Natural killer cell (primary cell): ENCODE measurements around the gene AP1S1. TPM values are rescaled to one million over a fixed set of nuclear protein-coding genes. Genes with fewer than 3 reads are reported as not detected.

ENCODE experiments used
- ATAC-seq, 3 donors: fragments of 150-1000 bp in 2 of 3; fragments of 200-7000 bp in 1 of 3; cut with Tn5 transposase; 1 replicate in 1 of 3; 2 replicates in 2 of 3; pipeline ENCODE4 v1.10.0; 2021; ENCODE audit warnings: mild to moderate bottlenecking in 2 of 3, moderate library complexity in 2 of 3
- DNase-seq, 2 donors: peaks; one replicate each; pipeline versions ENCODE4 v3.0.0 to v3.0.0-alpha.2; 2013 to 2021; ENCODE audit warnings: mixed read lengths in 1 of 2
- H3K27ac ChIP-seq: one replicate; pipeline ENCODE4 v1.5.1; 2013; ENCODE audit warnings: mild to moderate bottlenecking, low read length
- H3K27me3 ChIP-seq: one replicate; pipeline ENCODE4 v1.6.1; 2013; ENCODE audit warnings: low read length; ENCODE audit not compliant: control insufficient read depth, insufficient read depth
- H3K36me3 ChIP-seq: one replicate; pipeline ENCODE4 v1.6.1; 2013; ENCODE audit warnings: low read length; ENCODE audit not compliant: control insufficient read depth, insufficient read depth
- H3K4me1 ChIP-seq: one replicate; pipeline ENCODE4 v1.6.1; 2013; ENCODE audit warnings: low read length; ENCODE audit not compliant: control insufficient read depth, insufficient read depth
- H3K4me3 ChIP-seq: one replicate; pipeline ENCODE4 v1.5.1; 2013; ENCODE audit warnings: low read length
- H3K9me3 ChIP-seq: one replicate; pipeline ENCODE4 v1.6.1; 2013; ENCODE audit warnings: low read length; ENCODE audit not compliant: control insufficient read depth, insufficient read depth
- H3K27ac Mint-ChIP-seq, 2 donors: one replicate each; pipeline ENCODE4 v1.8.0; 2022; ENCODE audit warnings: mild to moderate bottlenecking in 2 of 2, mixed read lengths in 2 of 2, moderate library complexity in 1 of 2
- H3K27me3 Mint-ChIP-seq, 2 donors: one replicate each; pipeline ENCODE4 v1.8.0; 2022; ENCODE audit warnings: low read depth in 2 of 2, mixed read lengths in 2 of 2
- H3K36me3 Mint-ChIP-seq: one replicate; pipeline ENCODE4 v1.8.0; 2022; ENCODE audit warnings: mixed read lengths
- H3K4me1 Mint-ChIP-seq, 2 donors: one replicate each; pipeline ENCODE4 v1.8.0; 2022; ENCODE audit warnings: mixed read lengths in 2 of 2
- H3K4me3 Mint-ChIP-seq: one replicate; pipeline ENCODE4 v1.8.0; 2022; ENCODE audit warnings: mild to moderate bottlenecking, moderate library complexity, mixed read lengths
- H3K9me3 Mint-ChIP-seq, 2 donors: one replicate each; pipeline ENCODE4 v1.8.0; 2022; ENCODE audit warnings: mixed read lengths in 2 of 2
- whole genome bisulfite sequencing: methylation state at CpG from one replicate; pipeline ENCODE4 v1.1.7; 2013; ENCODE audit warnings: missing lambda C conversion rate; ENCODE audit not compliant: insufficient coverage; 5-methylcytosine and 5-hydroxymethylcytosine counted together
- intact Hi-C: fragments of 100-400 bp; cut with micrococcal nuclease; formaldehyde crosslinking; loops from one replicate; pipeline ENCODE4 v1.14.2; 2022
- total RNA-seq, 4 donors: library from RNA; stranded (reverse); fragments of 120-200 nt in 1 of 4; gene quantifications; one replicate each; pipeline versions ENCODE4 v1.2.3 to v1.2.4, GENCODE V29; 2013 to 2022
- TF ChIP-seq, protein P1 (sequence below): fragments of 200-600 bp; IDR thresholded peaks from one replicate; pipeline ENCODE4 v1.8.0; 2022; ENCODE audit warnings: antibody characterized with exemption

AP1S1 gene
- total RNA-seq, 3 donors from 2014 or later (not counting 1 experiment from before 2014, with no cell fraction given), result 4.3 to 7.0 (median 5.0) TPM

DNA sequence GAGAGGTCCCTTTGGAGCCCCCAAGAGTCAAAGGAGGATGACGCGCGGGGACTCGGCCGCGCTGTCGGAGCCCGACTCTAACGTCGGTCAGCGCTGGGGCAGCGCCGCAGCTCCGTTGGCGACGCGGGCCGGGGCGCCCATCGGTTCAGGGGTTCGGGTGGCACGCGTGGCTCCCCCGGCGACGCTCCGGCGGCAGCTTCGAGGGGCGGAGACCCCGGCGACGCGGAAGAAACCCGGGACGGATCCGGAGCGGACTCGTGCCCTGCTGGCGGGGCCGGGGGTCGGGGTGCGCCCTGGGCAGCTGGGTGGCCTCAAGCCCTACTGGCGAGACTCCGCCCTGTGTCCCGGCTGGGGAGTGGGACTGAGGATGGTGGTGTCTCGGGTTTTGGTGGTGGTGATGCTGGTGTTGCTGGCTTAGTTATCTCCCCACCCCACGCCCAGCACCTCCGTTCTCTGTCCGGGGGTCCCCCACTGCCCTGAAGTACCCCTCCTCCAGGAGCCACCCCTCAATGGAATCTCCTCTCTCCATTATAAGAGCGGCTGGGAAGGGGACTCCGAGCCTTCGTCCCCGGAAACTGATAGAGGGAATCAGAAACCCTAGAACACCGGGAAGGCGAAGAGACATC lies 26.0 kb downstream of the AP1S1 start, which contains the start of gene NAT16:
TSS of gene NAT16 (minus strand) at position 164 of the 626 bp plus-strand sequence. CDS start 5,486 bp downstream, outside the sequence.
- Histone ChIP-seq H3K4me3 (no peak within 1 kb of the TSS), H3K9me3 (no peaks in the 10 kb centered on the region), H3K36me3 (no peaks in the 10 kb centered on the region), H3K27ac (no peak within 1 kb of the TSS), H3K27me3 (peaks cover 29% of the 10 kb centered on the region), H3K4me1 (peaks cover 4% of the 10 kb centered on the region)
- DNase-seq (no peak), ATAC-seq (no peak)
- Mint-ChIP-seq H3K36me3 (no peaks in the 10 kb centered on the region), H3K27me3 (peaks cover 46 to 64% of the 10 kb centered on the region in 2 donors), H3K4me3 (no peak within 1 kb of the TSS), H3K9me3 (no peaks in the 10 kb centered on the region), H3K4me1 (peaks cover 6 to 20% of the 10 kb centered on the region in 2 donors), H3K27ac (no peak within 1 kb of the TSS)
- WGBS, result 5% methylated on average over 53 of the region's 56 CpGs
- intact Hi-C loops, result no loop called here
- TF ChIP-seq, protein P1, sequence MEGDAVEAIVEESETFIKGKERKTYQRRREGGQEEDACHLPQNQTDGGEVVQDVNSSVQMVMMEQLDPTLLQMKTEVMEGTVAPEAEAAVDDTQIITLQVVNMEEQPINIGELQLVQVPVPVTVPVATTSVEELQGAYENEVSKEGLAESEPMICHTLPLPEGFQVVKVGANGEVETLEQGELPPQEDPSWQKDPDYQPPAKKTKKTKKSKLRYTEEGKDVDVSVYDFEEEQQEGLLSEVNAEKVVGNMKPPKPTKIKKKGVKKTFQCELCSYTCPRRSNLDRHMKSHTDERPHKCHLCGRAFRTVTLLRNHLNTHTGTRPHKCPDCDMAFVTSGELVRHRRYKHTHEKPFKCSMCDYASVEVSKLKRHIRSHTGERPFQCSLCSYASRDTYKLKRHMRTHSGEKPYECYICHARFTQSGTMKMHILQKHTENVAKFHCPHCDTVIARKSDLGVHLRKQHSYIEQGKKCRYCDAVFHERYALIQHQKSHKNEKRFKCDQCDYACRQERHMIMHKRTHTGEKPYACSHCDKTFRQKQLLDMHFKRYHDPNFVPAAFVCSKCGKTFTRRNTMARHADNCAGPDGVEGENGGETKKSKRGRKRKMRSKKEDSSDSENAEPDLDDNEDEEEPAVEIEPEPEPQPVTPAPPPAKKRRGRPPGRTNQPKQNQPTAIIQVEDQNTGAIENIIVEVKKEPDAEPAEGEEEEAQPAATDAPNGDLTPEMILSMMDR, result no peak

DNA sequence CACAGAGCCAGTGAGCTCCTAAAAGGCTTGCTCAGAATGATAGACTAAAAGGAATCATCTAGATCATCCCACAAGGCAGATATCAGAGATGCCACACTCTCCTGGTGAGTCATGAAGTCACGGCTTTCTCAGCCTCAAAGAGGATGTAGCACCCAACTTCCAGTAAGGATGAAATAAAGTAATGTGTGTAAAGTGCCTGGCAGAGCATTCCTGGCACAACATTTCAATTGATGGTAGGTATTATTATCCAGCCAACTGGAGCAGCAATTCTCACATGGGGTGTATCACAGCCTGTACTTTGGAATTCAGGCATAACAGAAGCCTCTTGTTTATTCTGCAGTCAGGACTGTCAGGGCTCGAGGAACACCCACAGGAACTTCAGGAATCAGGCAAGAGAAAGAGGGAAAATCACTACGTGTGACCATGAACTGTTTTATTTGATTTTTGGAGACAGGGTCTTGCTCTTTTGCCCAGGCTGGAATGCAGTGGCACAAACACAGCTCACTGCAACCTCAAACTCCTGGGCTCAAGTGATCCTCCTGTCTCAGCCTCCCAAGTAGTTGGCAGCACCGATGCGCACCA lies 31.1 kb downstream of the AP1S1 start:
- Histone ChIP-seq H3K27ac (no peak overlapping the region), H3K4me1 (no peaks in the 10 kb centered on the region), H3K36me3 (no peaks in the 10 kb centered on the region), H3K9me3 (no peaks in the 10 kb centered on the region), H3K4me3 (no peak overlapping the region), H3K27me3 (peaks cover 8% of the 10 kb centered on the region)
- DNase-seq, result no peak
- peaks cover 17 to 30% of the 10 kb centered on the region in 2 donors for H3K27me3 Mint-ChIP-seq
- TF ChIP-seq, protein P1, result no peak
- intact Hi-C loops, result no loop called here
- no peak for ATAC-seq
- no peak overlapping the region for H3K27ac Mint-ChIP-seq
- no peaks in the 10 kb centered on the region for H3K9me3 Mint-ChIP-seq
- peaks cover 6 to 10% of the 10 kb centered on the region in 2 donors for H3K4me1 Mint-ChIP-seq
- WGBS, result 72% methylated on average over 5 of the region's 5 CpGs
- H3K36me3 Mint-ChIP-seq, result no peaks in the 10 kb centered on the region
- no peak overlapping the region for H3K4me3 Mint-ChIP-seq

DNA sequence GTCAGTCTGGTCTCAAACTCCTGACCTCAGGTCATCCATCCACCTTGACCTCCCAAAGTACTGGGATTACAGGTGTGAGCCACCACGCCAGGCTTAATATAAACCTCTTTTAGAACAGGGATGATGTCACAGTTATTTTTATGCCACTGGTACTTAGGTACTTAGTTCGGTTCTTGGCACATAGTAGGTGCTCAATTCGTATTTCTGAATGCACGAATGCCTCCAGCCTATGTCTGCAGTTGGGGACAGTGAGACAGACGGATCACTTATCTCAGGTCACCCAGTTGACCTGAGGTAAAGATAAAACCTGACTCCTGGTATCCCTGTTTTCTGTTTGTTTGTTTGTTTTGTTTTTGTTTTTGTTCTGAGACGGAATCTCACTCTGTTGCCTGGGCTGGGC lies 31.9 kb downstream of the AP1S1 start:
- Histone ChIP-seq H3K9me3 (no peaks in the 10 kb centered on the region), H3K27ac (no peak overlapping the region), H3K4me1 (no peaks in the 10 kb centered on the region), H3K4me3 (no peak overlapping the region), H3K36me3 (no peaks in the 10 kb centered on the region), H3K27me3 (peaks cover 4% of the 10 kb centered on the region)
- ATAC-seq (no peak), DNase-seq (no peak)
- 78% methylated on average over 6 of the region's 6 CpGs for WGBS
- H3K27me3 Mint-ChIP-seq, result peaks cover 11 to 24% of the 10 kb centered on the region in 2 donors
- intact Hi-C loops, result no loop called here
- no peak overlapping the region for H3K4me3 Mint-ChIP-seq
- no peaks in the 10 kb centered on the region for H3K9me3 Mint-ChIP-seq
- TF ChIP-seq, protein P1, result no peak
- H3K27ac Mint-ChIP-seq, result no peak overlapping the region
- peaks cover 6% of the 10 kb centered on the region in 2 donors for H3K4me1 Mint-ChIP-seq
- H3K36me3 Mint-ChIP-seq, result no peaks in the 10 kb centered on the region
